HG03066 (cell line): ENCODE results near the gene RLBP1.
A peak's percentile ranks its signal among the peaks of the same experiment; 100 is the strongest.

Experiments used
- ATAC-seq: cut with Tn5 transposase; IDR thresholded peaks from one replicate; pipeline ENCODE4 v1.9.1; 2021; ENCODE audit warnings: low read depth; ENCODE audit not compliant: unreplicated experiment

RLBP1 gene

GRCh38 chr15:89179966-89180875 lies 41.2 kb downstream of the RLBP1 start:
- no peak for ATAC-seq

- ATAC-seq = no peak
Measured at GRCh38 chr15:89178307-89178977, 42.9 kb downstream of the RLBP1 start.

- no peak for ATAC-seq
Measured at GRCh38 chr15:89177633-89178306, 43.6 kb downstream of the RLBP1 start.

GRCh38 chr15:89177116-89177515 lies 44.3 kb downstream of the RLBP1 start:
- ATAC-seq = no peak

GRCh38 chr15:89175617-89176191 lies 45.7 kb downstream of the RLBP1 start:
- ATAC-seq = no peak

- ATAC-seq = no peak
Measured at GRCh38 chr15:89174476-89174875, 46.9 kb downstream of the RLBP1 start.

GRCh38 chr15:89172921-89173320 lies 48.5 kb downstream of the RLBP1 start:
- no peak for ATAC-seq

GRCh38 chr15:89171136-89172072 lies 50.0 kb downstream of the RLBP1 start:
- no peak for ATAC-seq

GRCh38 chr15:89170364-89170763 lies 51.0 kb downstream of the RLBP1 start:
- ATAC-seq = no peak

- no peak for ATAC-seq
Measured at GRCh38 chr15:89168316-89168833, 53.0 kb downstream of the RLBP1 start.

- ATAC-seq = peak; percentile 71
Measured at GRCh38 chr15:89167267-89168176, 53.9 kb downstream of the RLBP1 start.

- no peak for ATAC-seq
Measured at GRCh38 chr15:89165677-89166076, 55.7 kb downstream of the RLBP1 start.

GRCh38 chr15:89164712-89165211 lies 56.6 kb downstream of the RLBP1 start:
- no peak for ATAC-seq

GRCh38 chr15:89163271-89164055 lies 57.9 kb downstream of the RLBP1 start:
- no peak for ATAC-seq

- no peak for ATAC-seq
Measured at GRCh38 chr15:89161666-89162065, 59.7 kb downstream of the RLBP1 start.
